Transverse colon (tissue), 4 donors: ENCODE measurements around the gene GDF7.

ENCODE experiments used
- EP300 ChIP-seq: sonication (generic); formaldehyde crosslinking; IDR thresholded peaks from one replicate; pipeline ENCODE4 v1.6.1; 2017; ENCODE audit warnings: antibody characterized with exemption, low read depth
- POLR2A ChIP-seq: fragments of 450-650 bp; IDR thresholded peaks from one replicate; pipeline ENCODE4 v1.6.1; 2016; ENCODE audit warnings: antibody characterized with exemption, mild to moderate bottlenecking, moderate library complexity
- POLR2AphosphoS5 ChIP-seq, 3 donors: sonication (generic); formaldehyde crosslinking; IDR thresholded peaks; one replicate each; pipeline ENCODE4 v1.6.1; 2016; ENCODE audit warnings: antibody characterized with exemption in 3 of 3
- TF ChIP-seq, protein P1 (sequence below), 5 experiments: fragments of 200-600 bp in 3 of 5; fragments of 450-650 bp in 2 of 5; sonication (generic) in 3 of 5; IDR thresholded peaks; 1 replicate in 2 of 5; 2 replicates in 3 of 5; pipeline ENCODE4 v1.5.1; 2016 to 2017; ENCODE audit warnings: antibody characterized with exemption in 5 of 5, inconsistent platforms in 3 of 5, mild to moderate bottlenecking in 2 of 5, moderate library complexity in 1 of 5

DNA sequence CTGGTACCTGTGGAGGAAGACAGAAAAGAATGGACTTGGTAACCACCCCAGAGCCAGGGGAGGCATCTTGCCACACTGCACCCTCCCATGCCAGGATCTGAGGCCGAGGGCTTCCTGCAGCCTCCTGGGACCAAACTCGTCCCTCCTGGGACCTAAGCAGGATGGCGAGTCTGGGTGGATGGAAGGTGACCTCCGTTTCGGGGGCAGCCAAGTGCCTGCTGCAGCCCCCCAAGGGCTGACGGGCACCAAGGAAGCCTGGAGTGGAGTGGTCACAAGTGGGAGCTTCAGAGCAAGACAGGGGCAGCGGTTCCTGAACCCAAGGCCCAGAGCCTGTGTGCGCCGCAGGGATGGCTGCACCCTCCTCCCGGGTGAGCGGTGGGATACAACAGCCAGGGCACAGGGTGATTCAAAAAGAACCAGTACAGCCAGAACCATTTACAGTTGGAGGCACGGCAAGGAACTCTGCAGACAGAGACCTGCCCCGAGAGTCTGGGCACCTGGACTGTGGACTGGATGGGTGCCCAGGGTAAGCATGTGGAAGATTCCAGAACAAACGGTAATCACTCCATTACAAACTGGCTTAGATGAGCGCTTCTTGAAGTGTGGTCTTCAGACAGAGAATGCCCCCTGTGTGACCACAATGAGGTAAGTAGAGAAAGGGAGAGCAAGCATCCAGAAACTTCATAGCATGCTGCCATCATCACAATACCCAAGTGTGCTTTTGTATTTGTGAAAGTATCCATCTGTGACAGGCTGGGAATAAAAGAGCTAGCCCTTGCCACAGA, 28.1 kb upstream of the GDF7 start:
- TF ChIP-seq, protein P1, sequence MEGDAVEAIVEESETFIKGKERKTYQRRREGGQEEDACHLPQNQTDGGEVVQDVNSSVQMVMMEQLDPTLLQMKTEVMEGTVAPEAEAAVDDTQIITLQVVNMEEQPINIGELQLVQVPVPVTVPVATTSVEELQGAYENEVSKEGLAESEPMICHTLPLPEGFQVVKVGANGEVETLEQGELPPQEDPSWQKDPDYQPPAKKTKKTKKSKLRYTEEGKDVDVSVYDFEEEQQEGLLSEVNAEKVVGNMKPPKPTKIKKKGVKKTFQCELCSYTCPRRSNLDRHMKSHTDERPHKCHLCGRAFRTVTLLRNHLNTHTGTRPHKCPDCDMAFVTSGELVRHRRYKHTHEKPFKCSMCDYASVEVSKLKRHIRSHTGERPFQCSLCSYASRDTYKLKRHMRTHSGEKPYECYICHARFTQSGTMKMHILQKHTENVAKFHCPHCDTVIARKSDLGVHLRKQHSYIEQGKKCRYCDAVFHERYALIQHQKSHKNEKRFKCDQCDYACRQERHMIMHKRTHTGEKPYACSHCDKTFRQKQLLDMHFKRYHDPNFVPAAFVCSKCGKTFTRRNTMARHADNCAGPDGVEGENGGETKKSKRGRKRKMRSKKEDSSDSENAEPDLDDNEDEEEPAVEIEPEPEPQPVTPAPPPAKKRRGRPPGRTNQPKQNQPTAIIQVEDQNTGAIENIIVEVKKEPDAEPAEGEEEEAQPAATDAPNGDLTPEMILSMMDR (IDR thresholded peaks at IDR 0.05): no peak
- TF ChIP-seq POLR2A: no peak
- TF ChIP-seq EP300: no peak
- TF ChIP-seq POLR2AphosphoS5 (IDR thresholded peaks at IDR 0.05): no peak
